ENCODE results near the gene CEP120.

DNA sequence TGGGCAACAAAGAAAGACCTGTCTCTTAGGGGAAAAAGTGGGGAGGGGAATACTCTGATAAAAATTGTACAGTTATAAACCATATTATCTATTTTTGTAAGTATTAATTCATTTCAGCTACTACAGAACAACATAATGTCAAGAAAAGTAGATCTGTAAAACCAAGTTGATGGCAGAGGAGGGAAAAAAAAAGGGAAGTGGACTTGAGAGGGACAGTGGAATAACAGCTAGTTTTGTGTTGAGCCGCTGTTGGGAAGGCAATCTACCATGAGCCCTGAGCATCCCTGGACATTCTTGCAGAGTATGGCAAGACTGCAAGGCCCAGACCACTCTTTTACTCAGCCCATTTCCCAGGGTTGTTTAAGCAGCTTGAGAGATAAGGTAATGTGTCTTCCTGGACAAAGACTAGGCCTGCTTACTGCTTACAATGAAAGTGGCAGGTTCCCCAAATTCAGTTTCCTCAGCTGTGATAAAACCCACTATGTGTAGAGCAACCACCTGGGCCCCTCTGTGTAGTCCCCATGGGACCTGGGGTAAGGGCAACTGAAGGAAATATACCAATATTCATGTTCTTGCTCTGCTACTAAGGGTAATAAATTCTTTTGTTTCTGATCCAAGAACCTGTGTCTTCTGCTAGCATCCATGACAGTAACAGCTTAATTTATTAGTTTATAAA lies 25.0 kb downstream of the CEP120 start:
- TF ChIP-seq EZH2 (IDR thresholded peaks at IDR 0.05; ENCODE audit: insufficient read depth, poor library complexity, severe bottlenecking) (no peak), EZH2phosphoT487 (IDR thresholded peaks at IDR 0.05; ENCODE audit: insufficient read depth, low read depth) (no peak)
